ENCODE results near the gene HSPA1L.
"Not testable (repeated sequence)": the region's sequence is repeated elsewhere in the genome, so short reads cannot be mapped to it uniquely, and the experiment has no call there.

The HSPA1L gene

GRCh38 chr6:31813465-31813849 is 1.6 kb downstream of the HSPA1L start:
- no peak for DNase-seq

- DNase-seq: no peak
These were observed 3.4 kb downstream of the HSPA1L start for GRCh38 chr6:31811645-31812044.

GRCh38 chr6:31808599-31808998 is 6.5 kb downstream of the HSPA1L start:
- DNase-seq: not testable (repeated sequence)

- DNase-seq: peak; percentile 95
These were observed 8.4 kb downstream of the HSPA1L start, which contains the start of gene LSM2 for GRCh38 chr6:31806470-31807272. LSM2 (minus strand) TSS chr6:31806966; CDS start chr6:31806757, 209 bp downstream.

- no peak for DNase-seq
These were observed 9.1 kb downstream of the HSPA1L start for GRCh38 chr6:31805939-31806469.

GRCh38 chr6:31801031-31801927 is 13.8 kb downstream of the HSPA1L start:
- not testable (repeated sequence) for DNase-seq

GRCh38 chr6:31799781-31800180 is 15.3 kb downstream of the HSPA1L start:
- DNase-seq: no peak

- no peak for DNase-seq
These were observed 17.5 kb downstream of the HSPA1L start for GRCh38 chr6:31797588-31797987.

GRCh38 chr6:31796993-31797385 is 18.1 kb downstream of the HSPA1L start:
- DNase-seq: no peak

GRCh38 chr6:31795616-31796298 is 19.3 kb downstream of the HSPA1L start, which contains the start of gene VARS1:
VARS1 (minus strand) TSS chr6:31795752; CDS start chr6:31795217, 535 bp downstream.
- peak; percentile 81 to 89 for DNase-seq

- no peak for DNase-seq
These were observed 20.0 kb downstream of the HSPA1L start for GRCh38 chr6:31794866-31795615.

GRCh38 chr6:31794294-31794865 is 20.7 kb downstream of the HSPA1L start:
- DNase-seq: peak; percentile 15 to 26

GRCh38 chr6:31793927-31794245 is 21.2 kb downstream of the HSPA1L start:
- DNase-seq: not testable (repeated sequence)

GRCh38 chr6:31792761-31793171 is 22.3 kb downstream of the HSPA1L start:
- DNase-seq: no peak

- DNase-seq: no peak
These were observed 23.1 kb downstream of the HSPA1L start for GRCh38 chr6:31792090-31792374.

- DNase-seq: peak; percentile 4 to 14
These were observed 23.6 kb downstream of the HSPA1L start for GRCh38 chr6:31791324-31792089.

GRCh38 chr6:31785475-31785874 is 29.6 kb downstream of the HSPA1L start:
- DNase-seq: no peak

- DNase-seq: no peak
These were observed 30.8 kb downstream of the HSPA1L start for GRCh38 chr6:31784098-31784925.

GRCh38 chr6:31782126-31782855 is 32.8 kb downstream of the HSPA1L start:
- no peak for DNase-seq

Measured in NCI-H2081 (cell line).